GM12892 (cell line): ENCODE measurements around the gene KRTAP10-1.

Experiments used
- POLR2A ChIP-seq: IDR thresholded peaks from 2 replicates; pipeline ENCODE4 v1.6.1; 2011; ENCODE audit warnings: low read depth, low read length, control low read depth
- POLR2AphosphoS5 ChIP-seq: IDR thresholded peaks from 2 replicates; pipeline ENCODE4 v1.6.1; 2011; ENCODE audit warnings: low read depth, low read length, control low read depth
- TAF1 ChIP-seq: IDR thresholded peaks from 2 replicates; pipeline ENCODE4 v1.6.1; 2011; ENCODE audit warnings: low read depth, mild to moderate bottlenecking, control low read depth, low read length, borderline replicate concordance

- no peak for TF ChIP-seq TAF1
- no peak for TF ChIP-seq POLR2AphosphoS5
- TF ChIP-seq POLR2A, result no peak
These were observed 24.4 kb downstream of the KRTAP10-1 start for GRCh38 chr21:44515359-44516165.
